Fibroblast of lung (primary cell): ENCODE results near the gene IL16. TPM values are rescaled to one million over a fixed set of nuclear protein-coding genes. Genes with fewer than 3 reads are reported as not detected.

Experiments used
- DNase-seq, 2 donors: peaks; one replicate each; pipeline versions ENCODE4 v3.0.0 to v3.0.0-alpha.2; 2010; ENCODE audit warnings: low read depth in 2 of 2
- H2AFZ ChIP-seq: 2 replicates; pipeline ENCODE4 v1.5.1; 2012; ENCODE audit warnings: low read length, control low read depth, inconsistent platforms
- H3K27ac ChIP-seq: 2 replicates; pipeline ENCODE4 v1.5.1; 2011; ENCODE audit warnings: low read length, control low read depth; ENCODE audit not compliant: insufficient read depth
- H3K27me3 ChIP-seq: 2 replicates; pipeline ENCODE4 v1.5.1; 2011; ENCODE audit warnings: mild to moderate bottlenecking, low read length; ENCODE audit not compliant: control insufficient read depth, insufficient read depth
- H3K36me3 ChIP-seq: 2 replicates; pipeline ENCODE4 v1.5.1; 2011; ENCODE audit warnings: low read length; ENCODE audit not compliant: control insufficient read depth, insufficient read depth
- H3K4me1 ChIP-seq: 2 replicates; pipeline ENCODE4 v1.5.1; 2011; ENCODE audit warnings: low read length; ENCODE audit not compliant: control insufficient read depth, insufficient read depth; ENCODE audit errors: extremely low read depth
- H3K4me2 ChIP-seq: 2 replicates; pipeline ENCODE4 v1.5.1; 2011; ENCODE audit warnings: low read length, control low read depth; ENCODE audit not compliant: insufficient read depth; ENCODE audit errors: extremely low read depth
- H3K4me3 ChIP-seq, 4 experiments: fragments of 200-600 bp in 1 of 4; sonication (generic) in 1 of 4; replicated peaks in 1 of 4; 2 replicates each; pipeline ENCODE4 v1.5.1; 2011 to 2016; ENCODE audit warnings: low read length in 4 of 4, low read depth in 3 of 4, mild to moderate bottlenecking in 3 of 4, control low read depth in 2 of 4, inconsistent platforms in 1 of 4, mixed read lengths in 1 of 4; ENCODE audit not compliant: insufficient read depth in 1 of 4; ENCODE audit errors: control extremely low read depth in 1 of 4
- H3K79me2 ChIP-seq: 2 replicates; pipeline ENCODE4 v1.5.1; 2012; ENCODE audit warnings: mild to moderate bottlenecking, low read length, inconsistent platforms; ENCODE audit not compliant: control insufficient read depth, insufficient read depth
- H3K9ac ChIP-seq: 2 replicates; pipeline ENCODE4 v1.5.1; 2011; ENCODE audit warnings: mild to moderate bottlenecking, low read length, control low read depth; ENCODE audit not compliant: insufficient read depth
- H3K9me3 ChIP-seq: 2 replicates; pipeline ENCODE4 v1.5.1; 2012; ENCODE audit warnings: low read depth, low read length; ENCODE audit not compliant: control insufficient read depth, insufficient read depth
- H4K20me1 ChIP-seq: 2 replicates; pipeline ENCODE4 v1.5.1; 2011; ENCODE audit warnings: low read length; ENCODE audit not compliant: control insufficient read depth, insufficient read depth; ENCODE audit errors: extremely low read depth
- EZH2 ChIP-seq: IDR thresholded peaks from 2 replicates; pipeline ENCODE4 v1.5.1; 2012; ENCODE audit warnings: low read length, control low read depth, mild to moderate bottlenecking; ENCODE audit errors: missing control alignments
- polyA plus RNA-seq, 2 donors: library from polyadenylated mRNA; depleted of rRNA in 1 of 2; stranded (reverse) in 1 of 2; unstranded in 1 of 2; fragments of >200 nt; gene quantifications; 2 replicates each; pipeline ENCODE4 v1.2.1, GENCODE V29; 2011 to 2012; ENCODE audit warnings: missing spikeins in 1 of 2
- total RNA-seq: library from RNA; depleted of rRNA; stranded (reverse); fragments of >200 nt; gene quantifications from 2 replicates; pipeline ENCODE4 v1.2.1, GENCODE V29; 2014
- TF ChIP-seq, protein P1 (sequence below), 2 donors: IDR thresholded peaks in 1 of 2; conservative IDR thresholded peaks in 1 of 2; 1 replicate in 1 of 2; 2 replicates in 1 of 2; pipeline ENCODE4 v1.5.1; 2011 to 2012; ENCODE audit warnings: low read length in 2 of 2, control low read depth in 1 of 2, inconsistent platforms in 1 of 2, low read depth in 1 of 2, mild to moderate bottlenecking in 1 of 2

IL16 gene
- total and polyA plus RNA-seq, 2 donors (not counting 1 experiment from before 2014, with no cell fraction given): 0.96 to 5.0 TPM

DNA sequence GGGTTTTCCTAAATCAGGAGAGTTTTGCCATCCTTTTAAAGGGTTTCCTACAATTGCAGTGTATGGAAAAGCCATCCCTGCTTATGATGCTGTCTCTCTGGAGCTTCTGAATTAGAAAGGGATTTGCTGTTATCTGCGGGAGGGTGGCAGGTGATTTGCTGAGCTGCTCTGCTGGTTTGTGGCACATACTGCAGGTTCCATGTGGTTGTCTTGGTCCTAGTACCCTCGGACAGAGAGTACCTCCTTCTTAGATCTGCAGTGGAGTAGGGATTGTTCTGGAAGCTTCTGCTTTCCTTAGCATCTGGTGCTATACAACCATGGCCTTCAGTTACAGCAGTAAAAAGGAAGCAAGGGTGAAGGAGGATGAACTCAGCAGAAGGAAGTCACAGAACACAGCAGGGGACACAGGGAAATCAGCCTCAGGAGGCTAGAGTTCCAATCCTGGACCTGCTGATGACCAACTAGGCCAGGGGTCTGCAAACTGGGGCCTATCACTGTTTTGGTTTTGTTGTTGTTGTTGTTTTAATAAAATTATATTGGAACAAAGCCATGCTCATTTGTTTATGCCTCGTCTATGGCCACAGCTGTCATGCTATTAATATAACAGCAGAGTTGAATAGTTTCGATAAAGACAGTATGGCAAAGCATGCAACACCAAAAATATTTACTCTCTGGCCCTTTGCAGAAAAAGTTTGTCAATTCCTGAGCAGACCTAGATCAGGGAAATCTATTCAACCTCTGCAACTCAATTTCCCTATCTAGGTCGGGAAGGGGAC is 87.8 kb downstream of the IL16 start:
- Histone ChIP-seq H3K9me3 (no peaks in the 10 kb centered on the region), H3K4me3 (no peak overlapping the region), H3K27ac (no peak overlapping the region), H3K4me2 (no peak overlapping the region), H3K9ac (no peak overlapping the region), H2AFZ (no peak overlapping the region), H3K4me1 (no peaks in the 10 kb centered on the region), H3K79me2 (no peaks in the 10 kb centered on the region), H4K20me1 (no peaks in the 10 kb centered on the region), H3K27me3 (no peaks in the 10 kb centered on the region), H3K36me3 (no peaks in the 10 kb centered on the region)
- no peak for DNase-seq
- TF ChIP-seq, protein P1, sequence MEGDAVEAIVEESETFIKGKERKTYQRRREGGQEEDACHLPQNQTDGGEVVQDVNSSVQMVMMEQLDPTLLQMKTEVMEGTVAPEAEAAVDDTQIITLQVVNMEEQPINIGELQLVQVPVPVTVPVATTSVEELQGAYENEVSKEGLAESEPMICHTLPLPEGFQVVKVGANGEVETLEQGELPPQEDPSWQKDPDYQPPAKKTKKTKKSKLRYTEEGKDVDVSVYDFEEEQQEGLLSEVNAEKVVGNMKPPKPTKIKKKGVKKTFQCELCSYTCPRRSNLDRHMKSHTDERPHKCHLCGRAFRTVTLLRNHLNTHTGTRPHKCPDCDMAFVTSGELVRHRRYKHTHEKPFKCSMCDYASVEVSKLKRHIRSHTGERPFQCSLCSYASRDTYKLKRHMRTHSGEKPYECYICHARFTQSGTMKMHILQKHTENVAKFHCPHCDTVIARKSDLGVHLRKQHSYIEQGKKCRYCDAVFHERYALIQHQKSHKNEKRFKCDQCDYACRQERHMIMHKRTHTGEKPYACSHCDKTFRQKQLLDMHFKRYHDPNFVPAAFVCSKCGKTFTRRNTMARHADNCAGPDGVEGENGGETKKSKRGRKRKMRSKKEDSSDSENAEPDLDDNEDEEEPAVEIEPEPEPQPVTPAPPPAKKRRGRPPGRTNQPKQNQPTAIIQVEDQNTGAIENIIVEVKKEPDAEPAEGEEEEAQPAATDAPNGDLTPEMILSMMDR (conservative IDR thresholded peaks at IDR 0.05 in 1 of 2, IDR thresholded peaks at IDR 0.05 in 1 of 2; ENCODE audit: low read depth in 1 of 2, low read length in 2 of 2): no peak
- TF ChIP-seq EZH2: no peak

- H3K27ac ChIP-seq: no peak overlapping the region
- DNase-seq: no peak
- H2AFZ ChIP-seq: no peak overlapping the region
- H3K9me3 ChIP-seq: no peaks in the 10 kb centered on the region
- no peaks in the 10 kb centered on the region for H4K20me1 ChIP-seq
- no peaks in the 10 kb centered on the region for H3K36me3 ChIP-seq
- H3K4me1 ChIP-seq: no peaks in the 10 kb centered on the region
- TF ChIP-seq, protein P1 (conservative IDR thresholded peaks at IDR 0.05 in 1 of 2, IDR thresholded peaks at IDR 0.05 in 1 of 2; ENCODE audit: low read depth in 1 of 2, low read length in 2 of 2): no peak
- no peak for TF ChIP-seq EZH2
- H3K79me2 ChIP-seq: no peaks in the 10 kb centered on the region
- no peak overlapping the region for H3K4me2 ChIP-seq
- no peak overlapping the region for H3K9ac ChIP-seq
- no peaks in the 10 kb centered on the region for H3K27me3 ChIP-seq
- H3K4me3 ChIP-seq: no peak overlapping the region
These were observed 88.8 kb downstream of the IL16 start for GRCh38 chr15:81285461-81285860.

GRCh38 chr15:81286621-81287121 is 90.0 kb downstream of the IL16 start:
- Histone ChIP-seq H3K27me3 (no peaks in the 10 kb centered on the region), H3K36me3 (no peaks in the 10 kb centered on the region), H3K9me3 (no peaks in the 10 kb centered on the region), H3K79me2 (no peaks in the 10 kb centered on the region), H3K4me3 (no peak overlapping the region), H3K27ac (no peak overlapping the region), H3K4me1 (no peaks in the 10 kb centered on the region), H3K9ac (no peak overlapping the region), H3K4me2 (no peak overlapping the region), H4K20me1 (no peaks in the 10 kb centered on the region), H2AFZ (no peak overlapping the region)
- no peak for DNase-seq
- TF ChIP-seq, protein P1 (conservative IDR thresholded peaks at IDR 0.05 in 1 of 2, IDR thresholded peaks at IDR 0.05 in 1 of 2; ENCODE audit: low read depth in 1 of 2, low read length in 2 of 2): no peak
- TF ChIP-seq EZH2: no peak
